ENCODE results near the gene IL17RA.

IL17RA gene

DNA sequence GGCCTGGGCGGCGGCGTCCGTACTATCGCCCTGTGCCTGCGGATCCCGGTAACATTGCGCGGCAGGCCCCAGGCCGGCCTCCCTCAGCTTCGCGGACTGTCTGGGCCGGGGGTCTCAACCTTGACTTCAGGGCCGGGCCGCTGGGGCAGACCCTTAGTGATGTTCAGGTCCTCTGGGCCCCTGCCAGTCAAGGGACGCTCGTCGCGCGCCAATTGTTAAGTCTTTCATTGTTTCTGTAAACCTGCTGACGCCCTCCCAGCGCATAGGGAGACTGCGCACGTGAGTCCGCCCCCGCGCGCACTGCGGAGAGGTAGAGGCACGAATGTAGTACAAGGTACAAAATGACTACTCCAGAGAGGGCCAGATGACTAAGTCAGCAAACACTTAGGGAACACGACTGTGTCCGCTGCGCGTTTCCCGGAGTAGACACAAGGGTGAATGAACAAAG is 74.7 kb downstream of the IL17RA start:
- DNase-seq = peak; percentile 28

GRCh38 chr22:17161991-17162390 is 77.2 kb downstream of the IL17RA start:
- DNase-seq = no peak

- no peak for DNase-seq
Measured at GRCh38 chr22:17162731-17163130, 77.9 kb downstream of the IL17RA start.

DNA sequence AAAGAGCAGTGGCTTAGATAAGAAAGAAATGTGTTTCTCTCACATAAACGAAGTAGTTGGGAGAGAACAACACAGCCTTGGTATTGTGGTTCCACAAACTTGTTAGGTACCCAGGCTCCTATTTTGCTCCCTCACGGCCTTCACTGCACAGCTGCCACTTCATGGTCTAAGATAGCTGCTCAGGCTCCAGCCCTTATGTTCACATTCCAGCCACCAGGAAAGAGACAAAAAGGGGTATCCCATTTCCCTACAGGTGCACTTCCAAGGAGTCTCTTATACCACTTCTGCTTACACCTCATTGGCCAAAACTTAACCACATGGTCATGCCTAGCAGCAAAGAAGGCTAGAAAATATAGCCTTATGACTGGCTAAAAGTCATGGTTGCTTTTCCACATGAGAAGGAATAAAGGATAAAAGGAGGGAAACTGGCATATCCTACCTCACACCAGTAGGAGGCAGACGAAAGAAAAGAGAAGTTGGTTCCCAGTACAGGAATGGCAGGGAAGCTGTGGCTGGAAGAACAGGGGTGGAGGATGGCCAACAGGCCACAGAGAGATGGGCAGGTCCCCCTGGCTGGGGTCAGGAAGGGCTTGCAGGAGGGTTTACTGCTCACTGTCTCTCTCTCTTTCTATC is 79.7 kb downstream of the IL17RA start:
- no peak for DNase-seq
